ENCODE measurements around the gene TM6SF1.

Gene TM6SF1

GRCh38 chr15:83115831-83116565, 8.6 kb downstream of the TM6SF1 start:
- H3K4me3 ChIP-seq (ENCODE audit: low read depth, low read length) = no peak overlapping the region
- TF ChIP-seq MYC (IDR thresholded peaks at IDR 0.05; ENCODE audit: low read depth, low read length) = no peak
- TF ChIP-seq MAX (IDR thresholded peaks at IDR 0.05; ENCODE audit: low read depth, low read length) = no peak
- TF ChIP-seq POLR2A (IDR thresholded peaks at IDR 0.05; ENCODE audit: extremely low read depth, insufficient read length) = no peak
- TF ChIP-seq CTCF (IDR thresholded peaks at IDR 0.05; ENCODE audit: low read depth, low read length) = no peak
- no peak for DNase-seq (ENCODE audit: low read depth)

GRCh38 chr15:83118291-83118827, 10.9 kb downstream of the TM6SF1 start:
- DNase-seq (ENCODE audit: low read depth) = no peak
- H3K4me3 ChIP-seq (ENCODE audit: low read depth, low read length) = no peak overlapping the region
- no peak for TF ChIP-seq MAX (IDR thresholded peaks at IDR 0.05; ENCODE audit: low read depth, low read length)
- TF ChIP-seq CTCF (IDR thresholded peaks at IDR 0.05; ENCODE audit: low read depth, low read length) = no peak
- no peak for TF ChIP-seq MYC (IDR thresholded peaks at IDR 0.05; ENCODE audit: low read depth, low read length)
- no peak for TF ChIP-seq POLR2A (IDR thresholded peaks at IDR 0.05; ENCODE audit: extremely low read depth, insufficient read length)

GRCh38 chr15:83118968-83119367, 11.5 kb downstream of the TM6SF1 start:
- no peak for DNase-seq (ENCODE audit: low read depth)
- H3K4me3 ChIP-seq (ENCODE audit: low read depth, low read length) = no peak overlapping the region
- TF ChIP-seq MAX (IDR thresholded peaks at IDR 0.05; ENCODE audit: low read depth, low read length) (no peak), CTCF (IDR thresholded peaks at IDR 0.05; ENCODE audit: low read depth, low read length) (no peak), MYC (IDR thresholded peaks at IDR 0.05; ENCODE audit: low read depth, low read length) (no peak), POLR2A (IDR thresholded peaks at IDR 0.05; ENCODE audit: extremely low read depth, insufficient read length) (no peak)

GRCh38 chr15:83119968-83120581, 12.6 kb downstream of the TM6SF1 start:
- H3K4me3 ChIP-seq (ENCODE audit: low read depth, low read length) = no peak overlapping the region
- TF ChIP-seq MYC (IDR thresholded peaks at IDR 0.05; ENCODE audit: low read depth, low read length) (no peak), POLR2A (IDR thresholded peaks at IDR 0.05; ENCODE audit: extremely low read depth, insufficient read length) (no peak), CTCF (IDR thresholded peaks at IDR 0.05; ENCODE audit: low read depth, low read length) (no peak), MAX (IDR thresholded peaks at IDR 0.05; ENCODE audit: low read depth, low read length) (no peak)
- no peak for DNase-seq (ENCODE audit: low read depth)

- TF ChIP-seq MAX (IDR thresholded peaks at IDR 0.05; ENCODE audit: low read depth, low read length) = no peak
- TF ChIP-seq CTCF (IDR thresholded peaks at IDR 0.05; ENCODE audit: low read depth, low read length) = no peak
- TF ChIP-seq POLR2A (IDR thresholded peaks at IDR 0.05; ENCODE audit: extremely low read depth, insufficient read length) = no peak
- no peak for TF ChIP-seq MYC (IDR thresholded peaks at IDR 0.05; ENCODE audit: low read depth, low read length)
- no peak for DNase-seq (ENCODE audit: low read depth)
- no peak overlapping the region for H3K4me3 ChIP-seq (ENCODE audit: low read depth, low read length)
These were observed 16.1 kb downstream of the TM6SF1 start for GRCh38 chr15:83123529-83123928.
